Astrocyte (in vitro differentiated cells and primary cell): ENCODE measurements around the gene C5orf24. TPM values are rescaled to one million over a fixed set of nuclear protein-coding genes. Genes with fewer than 3 reads are reported as not detected.
A peak's percentile ranks its signal among the peaks of the same experiment; 100 is the strongest.

ENCODE experiments used
- DNase-seq: peaks from one replicate; pipeline ENCODE4 v3.0.0-alpha.2; 2010; ENCODE audit warnings: low read depth
- FAIRE-seq: peaks from 2 replicates; lab custom pipeline; 2011; peaks lifted over from hg19 to GRCh38; lab: Jason Lieb, UNC
- H2AFZ ChIP-seq: 2 replicates; pipeline ENCODE4 v1.6.0; 2012; ENCODE audit warnings: low read depth, low read length, inconsistent platforms
- H3K27ac ChIP-seq: 2 replicates; pipeline ENCODE4 v1.5.1; 2011; ENCODE audit warnings: low read depth, low read length, inconsistent platforms
- H3K27me3 ChIP-seq: 2 replicates; pipeline ENCODE4 v1.6.0; 2011; ENCODE audit warnings: low read length, inconsistent platforms; ENCODE audit not compliant: insufficient read depth
- H3K36me3 ChIP-seq: 2 replicates; pipeline ENCODE4 v1.5.1; 2011; ENCODE audit warnings: low read length, inconsistent platforms; ENCODE audit not compliant: insufficient read depth
- H3K4me1 ChIP-seq: 2 replicates; pipeline ENCODE4 v1.5.1; 2011; ENCODE audit warnings: low read length, inconsistent platforms; ENCODE audit not compliant: insufficient read depth
- H3K4me2 ChIP-seq: 2 replicates; pipeline ENCODE4 v1.6.0; 2012; ENCODE audit warnings: low read length, inconsistent platforms
- H3K4me3 ChIP-seq: 2 replicates; pipeline ENCODE4 v1.5.1; 2011; ENCODE audit warnings: low read depth, mild to moderate bottlenecking, low read length, inconsistent platforms; ENCODE audit not compliant: insufficient read depth
- H3K79me2 ChIP-seq: 2 replicates; pipeline ENCODE4 v1.6.0; 2012; ENCODE audit warnings: mild to moderate bottlenecking, low read length, inconsistent platforms; ENCODE audit not compliant: insufficient read depth
- H3K9ac ChIP-seq: 2 replicates; pipeline ENCODE4 v1.6.0; 2012; ENCODE audit warnings: mild to moderate bottlenecking, low read length, inconsistent platforms
- H3K9me3 ChIP-seq: 2 replicates; pipeline ENCODE4 v1.5.1; 2012; ENCODE audit warnings: low read depth, mild to moderate bottlenecking, low read length, inconsistent platforms; ENCODE audit not compliant: insufficient read depth
- H4K20me1 ChIP-seq: 2 replicates; pipeline ENCODE4 v1.6.0; 2012; ENCODE audit warnings: low read length, inconsistent platforms; ENCODE audit not compliant: insufficient read depth
- H3K27ac Mint-ChIP-seq: one replicate; pipeline ENCODE4 v1.8.0; 2021; ENCODE audit warnings: mild to moderate bottlenecking, mixed read lengths; ENCODE audit not compliant: unreplicated experiment
- H3K27me3 Mint-ChIP-seq: one replicate; pipeline ENCODE4 v1.8.0; 2021; ENCODE audit warnings: low read depth, mixed read lengths; ENCODE audit not compliant: unreplicated experiment
- H3K36me3 Mint-ChIP-seq: one replicate; pipeline ENCODE4 v1.8.0; 2021; ENCODE audit warnings: low read depth, mixed read lengths; ENCODE audit not compliant: unreplicated experiment
- H3K4me1 Mint-ChIP-seq: one replicate; pipeline ENCODE4 v1.8.0; 2021; ENCODE audit warnings: low read depth, mixed read lengths; ENCODE audit not compliant: unreplicated experiment
- H3K4me3 Mint-ChIP-seq: one replicate; pipeline ENCODE4 v1.8.0; 2021; ENCODE audit warnings: mild to moderate bottlenecking, moderate library complexity, mixed read lengths; ENCODE audit not compliant: unreplicated experiment
- H3K9me3 Mint-ChIP-seq: one replicate; pipeline ENCODE4 v1.8.0; 2021; ENCODE audit warnings: mild to moderate bottlenecking, mixed read lengths; ENCODE audit not compliant: unreplicated experiment
- CTCF ChIP-seq: IDR thresholded peaks from 2 replicates; pipeline ENCODE4 v1.5.1; 2011; ENCODE audit warnings: low read depth, mild to moderate bottlenecking, inconsistent platforms, low read length, moderate library complexity; ENCODE audit not compliant: insufficient read depth
- EZH2 ChIP-seq: IDR thresholded peaks from 2 replicates; pipeline ENCODE4 v1.6.1; 2012; ENCODE audit warnings: mild to moderate bottlenecking, low read length, inconsistent platforms; ENCODE audit not compliant: insufficient read depth
- total RNA-seq: library from RNA; stranded (reverse); gene quantifications from 2 replicates; pipeline ENCODE4 v1.2.1, GENCODE V29; 2021

C5orf24 gene
- total RNA-seq, 1 donor from 2014 or later = 88.4 TPM

GRCh38 chr5:134857401-134857800 lies 11.6 kb downstream of the C5orf24 start:
- no peak overlapping the region for H3K4me2 ChIP-seq
- no peak overlapping the region for H3K27ac ChIP-seq
- FAIRE-seq (no peak), DNase-seq (no peak)
- H3K79me2 ChIP-seq = peaks cover 57% of the 10 kb centered on the region
- H3K9me3 ChIP-seq = no peaks in the 10 kb centered on the region
- Mint-ChIP-seq H3K36me3 (peaks cover 8% of the 10 kb centered on the region), H3K27ac (no peak overlapping the region), H3K4me1 (peaks cover 3% of the 10 kb centered on the region), H3K27me3 (no peaks in the 10 kb centered on the region), H3K9me3 (no peaks in the 10 kb centered on the region), H3K4me3 (no peak overlapping the region)
- H3K4me1 ChIP-seq = no peaks in the 10 kb centered on the region
- H3K27me3 ChIP-seq = no peaks in the 10 kb centered on the region
- H4K20me1 ChIP-seq = peaks cover 54% of the 10 kb centered on the region
- no peak overlapping the region for H2AFZ ChIP-seq
- no peak overlapping the region for H3K9ac ChIP-seq
- H3K4me3 ChIP-seq = no peak overlapping the region
- peaks cover 50% of the 10 kb centered on the region for H3K36me3 ChIP-seq
- no peak for TF ChIP-seq EZH2
- no peak for TF ChIP-seq CTCF

GRCh38 chr5:134864707-134865106 lies 18.9 kb downstream of the C5orf24 start:
- Mint-ChIP-seq H3K9me3 (no peaks in the 10 kb centered on the region), H3K27me3 (no peaks in the 10 kb centered on the region), H3K4me3 (no peak overlapping the region), H3K36me3 (peaks cover 5% of the 10 kb centered on the region), H3K4me1 (no peaks in the 10 kb centered on the region), H3K27ac (no peak overlapping the region)
- Histone ChIP-seq H4K20me1 (peaks cover 6% of the 10 kb centered on the region), H2AFZ (no peak overlapping the region), H3K27me3 (no peaks in the 10 kb centered on the region), H3K27ac (no peak overlapping the region), H3K4me3 (no peak overlapping the region), H3K9ac (no peak overlapping the region), H3K9me3 (no peaks in the 10 kb centered on the region), H3K4me2 (no peak overlapping the region), H3K36me3 (peaks cover 11% of the 10 kb centered on the region), H3K79me2 (no peaks in the 10 kb centered on the region), H3K4me1 (no peaks in the 10 kb centered on the region)
- FAIRE-seq (no peak), DNase-seq (no peak)
- TF ChIP-seq CTCF = no peak
- no peak for TF ChIP-seq EZH2

- peak overlapping the region; percentile 72 for H3K27ac Mint-ChIP-seq
Measured at GRCh38 chr5:134873494-134873893, 27.7 kb downstream of the C5orf24 start.

More at GRCh38 chr5:134873494-134873893, 27.7 kb downstream of the C5orf24 start:
- Histone ChIP-seq H3K27ac (peak overlapping the region; percentile 96), H3K9ac (peak overlapping the region; percentile 97), H3K36me3 (no peaks in the 10 kb centered on the region), H3K4me3 (peak overlapping the region; percentile 74), H3K4me2 (peak overlapping the region; percentile 88), H4K20me1 (peaks cover 16% of the 10 kb centered on the region), H3K4me1 (peaks cover 6% of the 10 kb centered on the region), H2AFZ (peak overlapping the region; percentile 96), H3K27me3 (no peaks in the 10 kb centered on the region), H3K79me2 (peaks cover 24% of the 10 kb centered on the region), H3K9me3 (no peaks in the 10 kb centered on the region)
- peaks cover 18% of the 10 kb centered on the region for H3K4me1 Mint-ChIP-seq
- DNase-seq (no peak), FAIRE-seq (no peak)
- TF ChIP-seq EZH2 (no peak), CTCF (no peak)
- H3K9me3 Mint-ChIP-seq = no peaks in the 10 kb centered on the region
- peak overlapping the region; percentile 96 for H3K4me3 Mint-ChIP-seq
- H3K36me3 Mint-ChIP-seq = peaks cover 3% of the 10 kb centered on the region
- no peaks in the 10 kb centered on the region for H3K27me3 Mint-ChIP-seq
